Mononuclear cell (primary cell): ENCODE data around the gene SUN1. TPM values are rescaled to one million over a fixed set of nuclear protein-coding genes. Genes with fewer than 3 reads are reported as not detected.
"Not testable (repeated sequence)": the region's sequence is repeated elsewhere in the genome, so short reads cannot be mapped to it uniquely, and the experiment has no call there.

Source experiments
- H3K27me3 ChIP-seq: 2 replicates; pipeline ENCODE4 v1.6.0; 2011; ENCODE audit warnings: low read length, control low read depth; ENCODE audit not compliant: insufficient read depth
- H3K4me1 ChIP-seq: 2 replicates; pipeline ENCODE4 v1.5.1; 2011; ENCODE audit warnings: mild to moderate bottlenecking, low read length, control low read depth; ENCODE audit not compliant: insufficient read depth
- H3K4me3 ChIP-seq: 2 replicates; pipeline ENCODE4 v1.5.1; 2011; ENCODE audit warnings: mild to moderate bottlenecking, low read length, moderate library complexity
- H3K9me3 ChIP-seq: 2 replicates; pipeline ENCODE4 v1.5.1; 2011; ENCODE audit warnings: low read depth, mild to moderate bottlenecking, control low read depth, low read length
- total RNA-seq: library from RNA; depleted of rRNA; stranded (reverse); fragments of >200 nt; gene quantifications from one replicate; pipeline ENCODE4 v1.2.3, GENCODE V29; 2012

The SUN1 gene
- total RNA-seq, 1 donor, result 86.3 TPM

DNA sequence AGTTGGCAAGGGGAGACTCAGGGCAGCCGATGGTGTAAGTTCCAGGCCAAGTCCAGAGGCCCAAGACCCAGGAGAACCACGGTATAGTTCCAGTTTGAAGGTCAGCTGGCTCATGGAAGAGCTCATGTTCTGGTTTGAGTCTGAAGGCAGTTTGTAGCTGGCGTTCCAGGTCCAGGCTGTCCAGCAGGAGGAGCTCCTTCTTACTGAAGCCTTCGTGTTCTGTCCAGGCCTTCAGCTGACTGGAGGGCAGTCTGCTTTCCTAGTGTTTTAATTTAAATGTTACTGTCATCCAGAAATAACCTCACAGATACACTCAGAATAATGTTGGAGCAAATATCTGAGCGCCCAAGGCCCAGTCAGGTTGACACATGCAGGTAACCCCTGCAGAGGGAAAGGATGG is 4.2 kb downstream of the SUN1 start:
- H3K27me3 ChIP-seq, result no peaks in the 10 kb centered on the region

DNA sequence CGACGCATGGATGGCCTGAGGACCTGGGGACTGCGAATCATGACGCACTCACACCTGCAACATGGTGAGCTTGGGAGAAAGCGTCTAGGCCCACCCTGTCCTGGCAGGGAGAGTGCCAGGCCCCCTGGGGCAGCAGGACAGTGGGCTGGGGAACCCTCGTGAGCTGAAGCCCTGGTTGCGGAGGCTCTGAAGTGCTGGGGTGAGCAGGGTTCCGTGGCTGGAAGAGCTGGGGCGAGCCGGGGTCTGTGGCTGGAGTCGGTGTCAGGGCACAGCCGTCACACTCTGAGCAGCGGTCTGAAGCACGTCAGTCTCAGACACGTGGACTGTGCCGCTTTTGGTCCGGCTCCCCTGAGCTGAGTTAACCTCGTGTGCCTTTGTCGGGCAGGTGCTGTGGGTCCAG is 4.7 kb downstream of the SUN1 start:
- Histone ChIP-seq H3K4me1 (peaks cover 10% of the 10 kb centered on the region), H3K27me3 (no peaks in the 10 kb centered on the region), H3K9me3 (no peaks in the 10 kb centered on the region), H3K4me3 (no peak overlapping the region)

More for the DNA sequence above, 4.2 kb downstream of the SUN1 start:
- Histone ChIP-seq H3K4me3 (no peak overlapping the region), H3K9me3 (no peaks in the 10 kb centered on the region), H3K4me1 (peaks cover 15% of the 10 kb centered on the region)

DNA sequence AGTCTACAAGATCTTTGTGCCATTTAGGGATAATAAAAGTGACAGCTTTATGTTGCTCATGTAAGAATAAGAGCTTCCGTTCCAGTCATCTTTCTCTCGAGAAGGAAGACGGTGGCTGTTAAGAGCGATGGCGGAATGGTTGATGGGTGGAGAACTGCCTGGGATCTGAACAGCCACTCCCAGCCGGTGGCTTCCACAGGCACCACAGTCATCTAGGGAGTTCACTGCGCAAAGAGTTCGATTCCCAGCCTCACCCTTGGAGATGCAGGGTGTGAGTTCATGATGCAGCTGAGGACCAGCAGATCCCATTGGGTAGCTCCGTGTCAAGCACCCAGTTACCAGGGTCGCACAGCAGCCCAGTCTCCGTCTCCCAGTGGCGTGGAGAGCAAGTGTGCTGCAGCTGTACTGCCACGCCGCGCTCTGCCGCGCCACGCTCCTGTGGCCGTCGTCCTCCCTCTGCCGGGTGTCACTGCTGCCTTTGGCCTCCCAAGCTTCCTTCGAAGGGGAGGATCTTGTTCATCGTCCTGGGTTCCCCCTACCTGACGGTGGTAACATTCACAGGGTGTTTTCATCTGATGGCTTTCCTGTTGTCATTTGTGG is 7.8 kb downstream of the SUN1 start:
- Histone ChIP-seq H3K4me3 (no peak overlapping the region), H3K4me1 (no peaks in the 10 kb centered on the region), H3K27me3 (no peaks in the 10 kb centered on the region), H3K9me3 (no peaks in the 10 kb centered on the region)

DNA sequence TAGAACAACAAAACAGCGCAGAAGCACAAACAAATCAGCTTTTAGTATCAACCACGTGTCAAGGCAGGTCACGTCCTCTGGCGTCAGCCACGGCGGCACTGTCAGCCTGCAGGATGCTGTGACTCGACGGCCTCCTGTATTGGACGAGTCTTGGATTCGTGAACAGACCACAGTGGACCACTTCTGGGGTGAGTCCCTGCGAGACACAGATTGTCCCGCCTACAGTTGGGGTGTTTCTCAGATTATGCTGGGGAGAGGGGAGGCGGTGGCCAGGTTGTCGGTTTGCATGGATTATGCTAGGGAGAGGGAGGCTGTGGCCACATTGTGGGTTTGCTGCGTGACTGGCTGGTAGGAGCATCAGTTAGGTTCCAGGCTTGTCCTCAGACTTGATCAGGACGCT is 9.7 kb downstream of the SUN1 start:
- no peaks in the 10 kb centered on the region for H3K27me3 ChIP-seq
- no peaks in the 10 kb centered on the region for H3K9me3 ChIP-seq
- no peak overlapping the region for H3K4me3 ChIP-seq
- no peaks in the 10 kb centered on the region for H3K4me1 ChIP-seq

DNA sequence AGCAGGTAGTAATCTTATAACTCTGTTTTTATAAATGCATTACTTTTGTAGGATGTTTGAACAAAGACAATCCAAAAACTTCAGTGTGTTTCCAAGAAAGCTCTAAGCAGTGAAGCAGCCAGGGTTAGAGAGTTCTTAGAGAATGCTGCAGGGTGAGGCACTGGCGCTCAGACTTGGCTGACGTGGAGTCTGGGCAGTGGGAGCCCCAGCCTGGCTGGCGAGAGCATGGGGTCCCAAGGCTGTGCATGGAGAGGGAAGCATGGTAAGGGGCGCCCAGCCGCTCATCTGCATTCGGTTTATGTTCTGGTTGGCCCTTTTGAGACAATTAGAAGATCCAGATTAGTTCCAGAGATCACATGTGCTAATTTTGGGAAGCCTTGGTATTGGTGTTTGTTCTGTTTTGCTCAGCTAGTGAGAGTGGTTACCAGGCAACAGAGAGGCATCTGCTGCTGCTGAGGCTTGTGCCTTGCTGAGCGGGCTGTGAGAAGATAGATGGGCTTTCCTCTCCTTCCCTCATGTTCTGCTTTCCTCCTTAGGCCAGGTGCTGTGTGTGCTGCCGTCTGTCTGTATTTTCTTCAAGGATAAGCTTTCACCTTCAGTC is 10.3 kb downstream of the SUN1 start:
- no peaks in the 10 kb centered on the region for H3K4me1 ChIP-seq
- no peaks in the 10 kb centered on the region for H3K9me3 ChIP-seq
- no peak overlapping the region for H3K4me3 ChIP-seq
- no peaks in the 10 kb centered on the region for H3K27me3 ChIP-seq

DNA sequence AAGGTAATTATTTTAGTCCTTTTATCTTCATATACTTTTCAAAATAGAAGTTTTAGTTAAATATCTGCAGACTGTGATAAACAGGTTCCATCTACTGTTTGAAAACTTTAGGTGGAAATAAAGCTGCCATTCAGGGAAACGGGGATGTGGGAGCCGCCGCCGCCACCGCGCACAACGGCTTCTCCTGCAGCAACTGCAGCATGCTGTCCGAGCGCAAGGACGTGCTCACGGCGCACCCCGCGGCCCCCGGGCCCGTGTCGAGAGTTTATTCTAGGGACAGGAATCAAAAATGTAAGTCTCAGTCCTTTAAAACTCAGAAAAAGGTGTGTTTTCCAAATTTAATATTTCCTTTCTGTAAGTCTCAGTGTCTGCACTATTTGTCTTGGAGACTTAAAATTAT is 11.0 kb downstream of the SUN1 start:
- Histone ChIP-seq H3K4me3 (no peak overlapping the region), H3K9me3 (no peaks in the 10 kb centered on the region), H3K27me3 (no peaks in the 10 kb centered on the region), H3K4me1 (no peaks in the 10 kb centered on the region)

DNA sequence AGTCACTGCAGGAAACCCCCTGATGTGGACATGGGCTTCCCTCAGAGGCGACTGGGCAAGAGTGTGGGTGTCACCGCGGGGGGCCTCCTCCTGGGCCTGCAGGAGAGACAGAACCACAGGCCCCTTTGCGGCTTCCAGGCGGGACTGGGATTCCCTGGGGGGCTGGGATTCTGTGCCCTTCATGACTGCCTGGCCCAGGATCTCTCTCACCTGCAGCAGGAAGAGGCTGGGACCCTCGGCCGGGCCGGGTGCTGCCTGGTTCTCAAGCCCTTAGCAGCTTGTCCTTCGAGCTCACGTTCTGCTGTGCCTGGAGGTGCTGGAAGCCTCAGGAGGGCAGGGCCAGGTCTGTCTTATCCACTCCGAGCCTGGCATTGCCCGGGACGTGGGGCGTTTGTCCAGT is 11.8 kb downstream of the SUN1 start:
- Histone ChIP-seq H3K4me3 (no peak overlapping the region), H3K9me3 (no peaks in the 10 kb centered on the region), H3K4me1 (no peaks in the 10 kb centered on the region), H3K27me3 (no peaks in the 10 kb centered on the region)

DNA sequence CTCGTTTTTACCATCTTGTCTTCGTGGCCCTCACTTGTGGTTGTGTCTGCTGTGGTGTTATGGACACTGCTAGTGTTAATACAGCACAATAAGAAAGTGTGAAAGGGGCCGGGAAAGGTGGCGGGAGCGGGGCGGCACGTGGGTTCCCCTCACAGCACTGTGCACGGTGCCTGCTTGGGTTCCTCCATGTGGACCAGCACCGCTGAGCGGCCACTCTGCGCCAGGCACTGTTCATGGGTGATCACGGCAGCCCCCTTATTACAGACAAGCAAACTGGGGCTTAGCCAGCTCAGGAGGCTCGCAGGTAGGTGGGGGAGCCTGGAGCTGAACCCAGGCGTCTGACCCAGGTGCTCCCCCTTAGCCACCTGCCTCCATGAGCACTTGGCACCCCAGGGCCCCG is 12.2 kb downstream of the SUN1 start:
- H3K4me3 ChIP-seq, result no peak overlapping the region
- no peaks in the 10 kb centered on the region for H3K4me1 ChIP-seq
- H3K9me3 ChIP-seq, result no peaks in the 10 kb centered on the region
- no peaks in the 10 kb centered on the region for H3K27me3 ChIP-seq

DNA sequence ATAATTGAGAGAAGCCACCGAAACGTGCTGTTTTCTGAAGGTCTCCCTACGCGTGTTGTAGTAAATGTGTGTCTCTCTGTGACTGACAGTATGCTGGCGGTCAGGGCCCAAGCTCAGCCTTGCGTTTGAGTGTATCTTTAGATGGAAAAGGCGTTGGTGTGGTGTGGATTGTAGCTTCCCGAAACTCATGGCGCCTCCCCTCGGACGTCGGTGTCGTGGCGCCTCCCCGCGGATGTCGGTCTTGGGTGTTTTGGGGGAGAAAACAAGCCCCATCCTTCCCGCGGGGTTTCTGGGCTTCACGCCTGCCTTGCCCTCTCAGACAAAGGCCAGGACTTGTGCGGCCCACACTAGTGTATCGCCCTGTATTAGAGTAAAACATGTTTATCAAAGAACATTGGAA is 12.8 kb downstream of the SUN1 start:
- H3K27me3 ChIP-seq, result no peaks in the 10 kb centered on the region
- H3K9me3 ChIP-seq, result no peaks in the 10 kb centered on the region

DNA sequence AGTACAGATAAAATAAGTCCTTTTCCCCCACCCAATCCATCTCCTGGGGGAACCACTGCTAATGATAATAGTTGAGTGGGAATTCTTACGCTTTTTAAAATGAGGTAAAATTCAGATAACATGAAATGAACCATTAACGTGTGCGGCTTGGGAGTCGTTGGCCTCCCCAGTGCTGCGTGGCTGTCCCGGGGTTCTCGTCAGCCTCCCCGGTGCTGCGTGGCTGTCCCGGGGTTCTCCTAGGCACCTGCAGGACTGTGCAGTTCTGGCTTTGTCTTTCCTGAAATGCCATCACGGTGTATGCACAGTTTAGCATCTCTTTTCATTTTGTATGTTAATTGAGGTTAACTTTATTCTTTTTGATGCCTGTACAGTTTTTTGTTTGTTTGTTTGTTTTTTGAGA is 13.5 kb downstream of the SUN1 start:
- H3K4me3 ChIP-seq, result no peak overlapping the region
- H3K9me3 ChIP-seq, result no peaks in the 10 kb centered on the region
- no peaks in the 10 kb centered on the region for H3K27me3 ChIP-seq
- H3K4me1 ChIP-seq, result no peaks in the 10 kb centered on the region

More for the DNA sequence above, 12.8 kb downstream of the SUN1 start:
- Histone ChIP-seq H3K4me1 (no peaks in the 10 kb centered on the region), H3K4me3 (no peak overlapping the region)

DNA sequence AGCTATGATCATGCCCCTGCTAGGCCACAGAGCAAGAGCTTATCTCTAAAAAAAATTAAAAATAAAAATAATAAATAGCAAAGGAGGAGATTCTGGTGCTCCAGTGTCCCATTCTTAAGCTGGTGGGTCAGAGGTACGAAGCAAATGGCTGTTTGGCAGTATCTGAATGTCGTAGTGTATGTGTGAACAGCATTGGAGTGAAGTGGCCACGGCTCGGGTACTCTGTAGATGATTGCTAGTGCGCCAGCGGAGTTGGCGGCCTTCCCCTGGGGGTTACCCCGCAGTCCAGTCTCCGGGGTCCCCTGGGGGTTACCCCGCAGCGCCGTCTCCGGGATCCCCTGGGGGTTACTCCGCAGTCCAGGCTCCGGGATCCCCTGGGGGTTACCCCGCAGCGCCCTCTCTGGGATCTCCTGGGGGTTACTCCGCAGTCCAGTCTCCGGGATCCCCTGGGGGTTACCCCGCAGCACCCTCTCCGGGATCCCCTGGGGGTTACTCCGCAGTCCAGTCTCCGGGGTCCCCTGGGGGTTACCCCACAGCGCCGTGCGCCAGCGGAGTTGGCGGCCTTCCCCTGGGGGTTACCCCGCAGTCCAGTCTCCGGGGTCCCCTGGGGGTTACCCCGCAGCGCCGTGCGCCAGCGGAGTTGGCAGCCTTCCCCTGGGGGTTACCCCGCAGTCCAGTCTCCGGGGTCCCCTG is 14.8 kb downstream of the SUN1 start:
- not testable (repeated sequence) for H3K4me3 ChIP-seq, H3K4me1 ChIP-seq, H3K9me3 ChIP-seq, H3K27me3 ChIP-seq

DNA sequence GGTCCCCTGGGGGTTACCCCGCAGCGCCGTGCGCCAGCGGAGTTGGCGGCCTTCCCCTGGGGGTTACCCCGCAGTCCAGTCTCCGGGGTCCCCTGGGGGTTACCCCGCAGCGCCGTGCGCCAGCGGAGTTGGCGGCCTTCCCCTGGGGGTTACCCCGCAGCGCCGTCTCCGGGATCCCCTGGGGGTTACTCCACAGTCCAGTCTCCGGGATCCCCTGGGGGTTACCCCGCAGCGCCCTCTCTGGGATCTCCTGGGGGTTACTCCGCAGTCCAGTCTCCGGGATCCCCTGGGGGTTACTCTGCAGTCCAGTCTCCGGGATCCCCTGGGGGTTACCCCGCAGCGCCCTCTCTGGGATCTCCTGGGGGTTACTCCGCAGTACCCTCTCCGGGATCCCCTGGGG is 15.5 kb downstream of the SUN1 start:
- not testable (repeated sequence) for H3K9me3 ChIP-seq, H3K4me3 ChIP-seq, H3K27me3 ChIP-seq, H3K4me1 ChIP-seq

DNA sequence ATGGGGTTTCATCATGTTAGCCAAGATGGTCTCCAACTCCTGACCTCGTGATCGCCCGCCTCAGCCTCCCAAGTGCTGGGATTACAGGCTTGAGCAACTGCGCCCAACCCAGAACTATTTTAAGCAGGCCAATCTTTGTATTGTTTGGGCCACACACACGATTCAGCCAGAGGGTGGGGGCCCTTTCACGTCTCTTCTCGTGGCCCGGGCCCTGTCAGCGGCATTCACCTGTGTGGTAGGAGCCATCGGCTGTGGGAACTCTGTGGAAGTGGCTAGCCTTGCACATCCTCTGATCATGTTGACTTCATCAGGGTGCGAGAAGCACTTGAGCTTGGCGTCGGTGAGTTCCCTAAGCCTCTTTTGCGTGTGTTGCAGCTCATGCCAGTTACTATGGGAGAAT is 16.9 kb downstream of the SUN1 start:
- Histone ChIP-seq H3K9me3 (no peaks in the 10 kb centered on the region), H3K27me3 (no peaks in the 10 kb centered on the region), H3K4me1 (no peaks in the 10 kb centered on the region), H3K4me3 (no peak overlapping the region)

DNA sequence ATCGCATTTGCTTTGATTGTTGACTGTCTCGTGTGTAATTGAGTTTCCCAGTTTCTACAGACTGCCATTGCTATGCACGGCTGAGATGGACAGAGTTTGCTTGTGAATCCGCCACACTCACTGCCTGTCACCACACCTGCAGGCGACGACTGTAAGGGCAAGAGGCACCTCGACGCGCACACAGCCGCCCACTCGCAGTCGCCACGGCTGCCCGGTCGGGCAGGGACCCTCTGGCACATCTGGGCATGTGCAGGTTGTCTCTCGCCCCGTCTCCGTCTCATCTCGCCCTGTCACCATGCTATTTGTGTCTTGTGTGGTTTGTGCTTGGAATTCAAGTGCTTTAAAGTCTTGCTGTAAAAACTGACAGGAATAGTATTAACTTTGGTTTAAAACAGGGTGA is 17.5 kb downstream of the SUN1 start:
- Histone ChIP-seq H3K4me3 (no peak overlapping the region), H3K27me3 (no peaks in the 10 kb centered on the region), H3K9me3 (no peaks in the 10 kb centered on the region), H3K4me1 (no peaks in the 10 kb centered on the region)

DNA sequence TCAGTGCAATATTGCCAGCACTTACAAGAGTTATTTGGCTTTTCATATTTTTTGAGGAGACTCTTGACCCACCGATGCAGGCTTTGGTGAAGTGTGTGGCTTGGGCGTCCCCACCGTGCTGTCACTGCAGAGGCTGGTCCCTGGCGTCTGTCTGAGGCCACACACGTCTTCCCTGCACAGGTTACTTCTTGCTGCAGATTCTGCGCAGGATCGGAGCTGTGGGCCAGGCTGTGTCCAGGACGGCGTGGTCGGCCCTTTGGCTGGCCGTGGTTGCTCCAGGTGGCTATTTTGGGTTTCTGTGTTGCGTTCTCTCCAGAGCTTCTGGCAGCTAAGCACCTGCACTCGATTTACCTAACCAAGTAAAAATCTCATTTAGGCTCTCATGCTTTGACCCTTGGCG is 18.9 kb downstream of the SUN1 start:
- no peaks in the 10 kb centered on the region for H3K4me1 ChIP-seq
- no peaks in the 10 kb centered on the region for H3K27me3 ChIP-seq
- no peaks in the 10 kb centered on the region for H3K9me3 ChIP-seq
- H3K4me3 ChIP-seq, result no peak overlapping the region
